Testis (tissue), 2 donors: ENCODE data around the gene ZMIZ1.

Experiments used
- POLR2A ChIP-seq: fragments of 450-650 bp; IDR thresholded peaks from one replicate; pipeline ENCODE4 v1.6.1; 2017; ENCODE audit warnings: antibody characterized with exemption, mild to moderate bottlenecking, moderate library complexity
- TF ChIP-seq, protein P1 (sequence below), 3 experiments: fragments of 450-650 bp in 2 of 3; fragments of 200-600 bp in 1 of 3; sonication (generic) in 1 of 3; IDR thresholded peaks; one replicate each; pipeline ENCODE4 v1.5.1; 2016 to 2019; ENCODE audit warnings: antibody characterized with exemption in 3 of 3, mild to moderate bottlenecking in 2 of 3, moderate library complexity in 1 of 3

DNA sequence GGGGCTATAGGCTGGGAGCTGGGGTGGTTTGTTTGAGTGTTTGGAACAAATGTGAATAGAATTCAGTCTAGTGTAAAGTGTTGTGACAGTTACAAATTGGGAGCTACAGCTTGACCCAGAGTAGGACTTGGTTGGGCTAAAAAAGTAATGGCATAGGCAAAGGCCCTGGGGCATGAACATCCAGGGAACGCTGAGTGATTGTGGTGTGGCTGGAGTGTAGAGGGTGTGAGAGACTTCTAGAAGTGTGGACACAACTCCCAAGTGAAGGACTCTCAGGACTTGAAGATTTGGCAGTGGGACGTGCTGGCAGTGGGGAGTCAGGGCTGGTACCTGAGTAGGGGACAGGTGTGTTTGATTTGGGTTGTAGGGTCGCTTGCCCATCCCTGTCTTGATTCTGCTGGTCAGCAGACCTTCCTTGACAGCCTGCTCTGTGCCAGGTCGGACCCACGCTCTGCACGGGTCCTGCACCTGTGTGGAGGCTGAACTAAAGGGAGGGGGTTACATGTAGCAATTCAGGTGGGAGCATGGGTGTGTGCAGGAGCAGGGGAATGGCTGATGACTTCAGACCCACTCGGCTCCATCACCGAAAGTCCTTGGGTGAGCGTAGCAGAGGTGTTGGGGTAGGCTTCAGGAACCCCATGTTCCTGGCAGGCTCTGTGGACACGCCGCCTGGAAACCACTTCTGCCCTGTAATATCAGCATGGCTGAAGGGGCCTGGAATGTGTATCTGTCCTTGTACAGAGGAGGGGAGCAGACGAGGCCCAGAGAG, 43.3 kb downstream of the ZMIZ1 start:
- TF ChIP-seq, protein P1, sequence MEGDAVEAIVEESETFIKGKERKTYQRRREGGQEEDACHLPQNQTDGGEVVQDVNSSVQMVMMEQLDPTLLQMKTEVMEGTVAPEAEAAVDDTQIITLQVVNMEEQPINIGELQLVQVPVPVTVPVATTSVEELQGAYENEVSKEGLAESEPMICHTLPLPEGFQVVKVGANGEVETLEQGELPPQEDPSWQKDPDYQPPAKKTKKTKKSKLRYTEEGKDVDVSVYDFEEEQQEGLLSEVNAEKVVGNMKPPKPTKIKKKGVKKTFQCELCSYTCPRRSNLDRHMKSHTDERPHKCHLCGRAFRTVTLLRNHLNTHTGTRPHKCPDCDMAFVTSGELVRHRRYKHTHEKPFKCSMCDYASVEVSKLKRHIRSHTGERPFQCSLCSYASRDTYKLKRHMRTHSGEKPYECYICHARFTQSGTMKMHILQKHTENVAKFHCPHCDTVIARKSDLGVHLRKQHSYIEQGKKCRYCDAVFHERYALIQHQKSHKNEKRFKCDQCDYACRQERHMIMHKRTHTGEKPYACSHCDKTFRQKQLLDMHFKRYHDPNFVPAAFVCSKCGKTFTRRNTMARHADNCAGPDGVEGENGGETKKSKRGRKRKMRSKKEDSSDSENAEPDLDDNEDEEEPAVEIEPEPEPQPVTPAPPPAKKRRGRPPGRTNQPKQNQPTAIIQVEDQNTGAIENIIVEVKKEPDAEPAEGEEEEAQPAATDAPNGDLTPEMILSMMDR (IDR thresholded peaks at IDR 0.05), result no peak
- no peak for TF ChIP-seq POLR2A
